Gastroesophageal sphincter (tissue), 3 donors: ENCODE data around the gene ADAM12.

ENCODE experiments used
- CTCF ChIP-seq, 4 experiments: fragments of 200-600 bp in 2 of 4; fragments of 450-650 bp in 2 of 4; sonication (generic) in 1 of 4; IDR thresholded peaks; one replicate each; pipeline ENCODE4 v1.5.1; 2017 to 2019; ENCODE audit warnings: antibody characterized with exemption in 4 of 4, mild to moderate bottlenecking in 2 of 4, moderate library complexity in 2 of 4
- EP300 ChIP-seq: sonication (generic); formaldehyde crosslinking; IDR thresholded peaks from one replicate; pipeline ENCODE4 v1.6.1; 2017; ENCODE audit warnings: antibody characterized with exemption, mild to moderate bottlenecking
- POLR2A ChIP-seq, 2 donors: fragments of 450-650 bp; IDR thresholded peaks; one replicate each; pipeline ENCODE4 v1.6.1; 2017; ENCODE audit warnings: antibody characterized with exemption in 2 of 2, mild to moderate bottlenecking in 2 of 2, moderate library complexity in 1 of 2
- POLR2AphosphoS5 ChIP-seq: sonication (generic); formaldehyde crosslinking; IDR thresholded peaks from one replicate; pipeline ENCODE4 v1.6.1; 2017; ENCODE audit warnings: antibody characterized with exemption

- TF ChIP-seq CTCF (IDR thresholded peaks at IDR 0.05) (no peak), POLR2A (IDR thresholded peaks at IDR 0.05) (no peak), EP300 (no peak), POLR2AphosphoS5 (no peak)
These were observed 54.0 kb downstream of the ADAM12 start for GRCh38 chr10:126334272-126334671.
